ENCODE measurements around the gene DENND10. TPM values are rescaled to one million over a fixed set of nuclear protein-coding genes. Genes with fewer than 3 reads are reported as not detected.
"Not testable (repeated sequence)": the region's sequence is repeated elsewhere in the genome, so short reads cannot be mapped to it uniquely, and the experiment has no call there.

DENND10 gene
- total RNA-seq, 1 experiment from 2014 or later, result 36.3 TPM

- DNase-seq (ENCODE audit: low read depth), result no peak
Measured at GRCh38 chr10:119166564-119166963, 62.7 kb downstream of the DENND10 start.

GRCh38 chr10:119167041-119167440 lies 63.1 kb downstream of the DENND10 start:
- no peak for DNase-seq (ENCODE audit: low read depth)

GRCh38 chr10:119174109-119174508 lies 70.2 kb downstream of the DENND10 start:
- no peak for DNase-seq (ENCODE audit: low read depth)

GRCh38 chr10:119176166-119176565 lies 72.3 kb downstream of the DENND10 start:
- no peak for DNase-seq (ENCODE audit: low read depth)

GRCh38 chr10:119177708-119178371 lies 73.9 kb downstream of the DENND10 start:
- DNase-seq (ENCODE audit: low read depth), result no peak

- DNase-seq (ENCODE audit: low read depth), result peak; percentile 87
Measured at GRCh38 chr10:119178372-119179119, 74.6 kb downstream of the DENND10 start, which contains the start of gene PRDX3. Gene PRDX3 (minus strand): TSS chr10:119178812. CDS start chr10:119178790, 22 bp downstream.

GRCh38 chr10:119180850-119181400 lies 77.0 kb downstream of the DENND10 start:
- not testable (repeated sequence) for DNase-seq (ENCODE audit: low read depth)

GRCh38 chr10:119183664-119184412 lies 79.9 kb downstream of the DENND10 start:
- DNase-seq (ENCODE audit: low read depth), result no peak

Other genes with a start within 250 kb of the DENND10 start
- 1.1 and 1.6 TPM in 2 replicates for gene NANOS1, start 74.4 kb upstream of the DENND10 start, total RNA-seq (2014; rRNA removed; shearing (Covaris generic))
- gene EIF3A, start 23.3 kb upstream of the DENND10 start, total RNA-seq (2014; rRNA removed; shearing (Covaris generic)), result 46.7 and 50.8 TPM in 2 replicates
- 12.0 and 26.6 TPM in 2 replicates for gene SFXN4, start 61.6 kb downstream of the DENND10 start, total RNA-seq (2014; rRNA removed; shearing (Covaris generic))
- 269 and 294 TPM in 2 replicates for gene PRDX3, start 74.7 kb downstream of the DENND10 start, total RNA-seq (2014; rRNA removed; shearing (Covaris generic))
- 2.7 and 2.9 TPM in 2 replicates for gene GRK5, start 103.5 kb downstream of the DENND10 start, total RNA-seq (2014; rRNA removed; shearing (Covaris generic))